ENCODE data around the gene RHBDD1.

- TF ChIP-seq, protein P1, sequence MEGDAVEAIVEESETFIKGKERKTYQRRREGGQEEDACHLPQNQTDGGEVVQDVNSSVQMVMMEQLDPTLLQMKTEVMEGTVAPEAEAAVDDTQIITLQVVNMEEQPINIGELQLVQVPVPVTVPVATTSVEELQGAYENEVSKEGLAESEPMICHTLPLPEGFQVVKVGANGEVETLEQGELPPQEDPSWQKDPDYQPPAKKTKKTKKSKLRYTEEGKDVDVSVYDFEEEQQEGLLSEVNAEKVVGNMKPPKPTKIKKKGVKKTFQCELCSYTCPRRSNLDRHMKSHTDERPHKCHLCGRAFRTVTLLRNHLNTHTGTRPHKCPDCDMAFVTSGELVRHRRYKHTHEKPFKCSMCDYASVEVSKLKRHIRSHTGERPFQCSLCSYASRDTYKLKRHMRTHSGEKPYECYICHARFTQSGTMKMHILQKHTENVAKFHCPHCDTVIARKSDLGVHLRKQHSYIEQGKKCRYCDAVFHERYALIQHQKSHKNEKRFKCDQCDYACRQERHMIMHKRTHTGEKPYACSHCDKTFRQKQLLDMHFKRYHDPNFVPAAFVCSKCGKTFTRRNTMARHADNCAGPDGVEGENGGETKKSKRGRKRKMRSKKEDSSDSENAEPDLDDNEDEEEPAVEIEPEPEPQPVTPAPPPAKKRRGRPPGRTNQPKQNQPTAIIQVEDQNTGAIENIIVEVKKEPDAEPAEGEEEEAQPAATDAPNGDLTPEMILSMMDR (IDR thresholded peaks at IDR 0.05; ENCODE audit: low read length): no peak
- TF ChIP-seq EZH2 (IDR thresholded peaks at IDR 0.05; ENCODE audit: borderline replicate concordance, low read length): no peak
Measured at GRCh38 chr2:226953826-226954225, 118.0 kb downstream of the RHBDD1 start.
